Measurements from ENCODE around the gene ITPR1.

Gene ITPR1

DNA sequence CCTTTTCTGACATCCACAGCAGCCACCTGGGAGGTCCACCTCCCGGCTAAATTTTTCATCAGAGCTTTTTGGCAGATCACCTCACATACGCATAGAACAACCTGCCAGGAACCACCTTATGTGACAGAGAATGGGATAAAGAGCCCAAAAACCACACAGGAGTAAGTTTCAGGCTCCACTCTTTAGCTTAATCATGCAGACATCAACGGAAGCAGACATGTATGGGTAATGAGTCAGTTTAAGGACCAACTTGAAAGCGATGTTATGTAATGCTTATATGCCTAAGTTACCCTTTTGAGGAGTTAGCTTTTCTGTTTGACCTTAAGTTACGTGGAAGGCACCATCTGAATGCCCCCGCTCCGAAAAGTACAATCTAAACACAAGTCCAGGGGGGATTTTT lies 302.8 kb downstream of the ITPR1 start:
- no peak for TF ChIP-seq POLR2AphosphoS5 (IDR thresholded peaks at IDR 0.05; ENCODE audit: low read depth)
- no peak for TF ChIP-seq GABPA (IDR thresholded peaks at IDR 0.05; ENCODE audit: low read depth)
- TF ChIP-seq, protein P1, sequence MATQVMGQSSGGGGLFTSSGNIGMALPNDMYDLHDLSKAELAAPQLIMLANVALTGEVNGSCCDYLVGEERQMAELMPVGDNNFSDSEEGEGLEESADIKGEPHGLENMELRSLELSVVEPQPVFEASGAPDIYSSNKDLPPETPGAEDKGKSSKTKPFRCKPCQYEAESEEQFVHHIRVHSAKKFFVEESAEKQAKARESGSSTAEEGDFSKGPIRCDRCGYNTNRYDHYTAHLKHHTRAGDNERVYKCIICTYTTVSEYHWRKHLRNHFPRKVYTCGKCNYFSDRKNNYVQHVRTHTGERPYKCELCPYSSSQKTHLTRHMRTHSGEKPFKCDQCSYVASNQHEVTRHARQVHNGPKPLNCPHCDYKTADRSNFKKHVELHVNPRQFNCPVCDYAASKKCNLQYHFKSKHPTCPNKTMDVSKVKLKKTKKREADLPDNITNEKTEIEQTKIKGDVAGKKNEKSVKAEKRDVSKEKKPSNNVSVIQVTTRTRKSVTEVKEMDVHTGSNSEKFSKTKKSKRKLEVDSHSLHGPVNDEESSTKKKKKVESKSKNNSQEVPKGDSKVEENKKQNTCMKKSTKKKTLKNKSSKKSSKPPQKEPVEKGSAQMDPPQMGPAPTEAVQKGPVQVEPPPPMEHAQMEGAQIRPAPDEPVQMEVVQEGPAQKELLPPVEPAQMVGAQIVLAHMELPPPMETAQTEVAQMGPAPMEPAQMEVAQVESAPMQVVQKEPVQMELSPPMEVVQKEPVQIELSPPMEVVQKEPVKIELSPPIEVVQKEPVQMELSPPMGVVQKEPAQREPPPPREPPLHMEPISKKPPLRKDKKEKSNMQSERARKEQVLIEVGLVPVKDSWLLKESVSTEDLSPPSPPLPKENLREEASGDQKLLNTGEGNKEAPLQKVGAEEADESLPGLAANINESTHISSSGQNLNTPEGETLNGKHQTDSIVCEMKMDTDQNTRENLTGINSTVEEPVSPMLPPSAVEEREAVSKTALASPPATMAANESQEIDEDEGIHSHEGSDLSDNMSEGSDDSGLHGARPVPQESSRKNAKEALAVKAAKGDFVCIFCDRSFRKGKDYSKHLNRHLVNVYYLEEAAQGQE (IDR thresholded peaks at IDR 0.05; ENCODE audit: insufficient replicate concordance, low read depth), result no peak
- TF ChIP-seq, protein P2, sequence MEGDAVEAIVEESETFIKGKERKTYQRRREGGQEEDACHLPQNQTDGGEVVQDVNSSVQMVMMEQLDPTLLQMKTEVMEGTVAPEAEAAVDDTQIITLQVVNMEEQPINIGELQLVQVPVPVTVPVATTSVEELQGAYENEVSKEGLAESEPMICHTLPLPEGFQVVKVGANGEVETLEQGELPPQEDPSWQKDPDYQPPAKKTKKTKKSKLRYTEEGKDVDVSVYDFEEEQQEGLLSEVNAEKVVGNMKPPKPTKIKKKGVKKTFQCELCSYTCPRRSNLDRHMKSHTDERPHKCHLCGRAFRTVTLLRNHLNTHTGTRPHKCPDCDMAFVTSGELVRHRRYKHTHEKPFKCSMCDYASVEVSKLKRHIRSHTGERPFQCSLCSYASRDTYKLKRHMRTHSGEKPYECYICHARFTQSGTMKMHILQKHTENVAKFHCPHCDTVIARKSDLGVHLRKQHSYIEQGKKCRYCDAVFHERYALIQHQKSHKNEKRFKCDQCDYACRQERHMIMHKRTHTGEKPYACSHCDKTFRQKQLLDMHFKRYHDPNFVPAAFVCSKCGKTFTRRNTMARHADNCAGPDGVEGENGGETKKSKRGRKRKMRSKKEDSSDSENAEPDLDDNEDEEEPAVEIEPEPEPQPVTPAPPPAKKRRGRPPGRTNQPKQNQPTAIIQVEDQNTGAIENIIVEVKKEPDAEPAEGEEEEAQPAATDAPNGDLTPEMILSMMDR (IDR thresholded peaks at IDR 0.05; ENCODE audit: insufficient read depth, low read length), result no peak
- TF ChIP-seq SPI1 (IDR thresholded peaks at IDR 0.05; ENCODE audit: borderline replicate concordance, low read depth), result no peak
- Histone ChIP-seq H3K4me3 (replicated peaks; ENCODE audit: insufficient read depth, low read length) (no peak overlapping the region), H3K27me3 (ENCODE audit: insufficient read depth, poor library complexity, severe bottlenecking) (no peaks in the 10 kb centered on the region), H3K27ac (replicated peaks) (no peak overlapping the region)
- DNase-seq (ENCODE audit: low read depth in 1 of 2, low spot score in 1 of 2), result no peak

DNA sequence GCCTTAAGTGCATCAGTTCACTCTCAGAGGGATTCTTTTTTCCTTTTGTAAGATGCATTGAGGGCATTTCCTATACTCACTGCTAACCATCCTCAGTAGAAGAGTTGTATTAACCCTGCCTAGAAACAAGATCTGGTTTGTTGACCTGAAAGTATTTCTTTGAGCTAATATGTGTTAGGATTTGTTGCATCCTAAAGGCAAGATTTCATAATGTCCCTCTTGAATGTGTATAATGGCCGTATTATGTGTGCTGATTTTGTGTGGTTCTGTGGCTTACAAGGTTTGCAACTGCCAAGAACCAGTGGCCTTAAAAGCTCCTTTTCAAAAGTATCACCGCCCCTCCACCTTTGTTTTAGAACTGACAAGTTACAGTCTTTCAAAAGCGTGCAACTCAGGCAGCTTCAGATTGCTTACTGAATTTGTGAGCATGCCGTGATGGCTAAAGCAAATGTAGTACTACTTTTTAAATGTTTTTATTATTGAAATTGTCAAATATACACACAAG lies 304.1 kb downstream of the ITPR1 start:
- TF ChIP-seq, protein P1 (IDR thresholded peaks at IDR 0.05; ENCODE audit: insufficient replicate concordance, low read depth), result no peak
- TF ChIP-seq, protein P2 (IDR thresholded peaks at IDR 0.05; ENCODE audit: insufficient read depth, low read length), result no peak
- TF ChIP-seq SPI1 (IDR thresholded peaks at IDR 0.05; ENCODE audit: borderline replicate concordance, low read depth), result no peak
- no peak for TF ChIP-seq GABPA (IDR thresholded peaks at IDR 0.05; ENCODE audit: low read depth)
- TF ChIP-seq POLR2AphosphoS5 (IDR thresholded peaks at IDR 0.05; ENCODE audit: low read depth), result no peak
- Histone ChIP-seq H3K27me3 (ENCODE audit: insufficient read depth, poor library complexity, severe bottlenecking) (no peaks in the 10 kb centered on the region), H3K27ac (replicated peaks) (no peak overlapping the region), H3K4me3 (replicated peaks; ENCODE audit: insufficient read depth, low read length) (no peak overlapping the region)
- no peak for DNase-seq (ENCODE audit: low read depth in 1 of 2, low spot score in 1 of 2)

DNA sequence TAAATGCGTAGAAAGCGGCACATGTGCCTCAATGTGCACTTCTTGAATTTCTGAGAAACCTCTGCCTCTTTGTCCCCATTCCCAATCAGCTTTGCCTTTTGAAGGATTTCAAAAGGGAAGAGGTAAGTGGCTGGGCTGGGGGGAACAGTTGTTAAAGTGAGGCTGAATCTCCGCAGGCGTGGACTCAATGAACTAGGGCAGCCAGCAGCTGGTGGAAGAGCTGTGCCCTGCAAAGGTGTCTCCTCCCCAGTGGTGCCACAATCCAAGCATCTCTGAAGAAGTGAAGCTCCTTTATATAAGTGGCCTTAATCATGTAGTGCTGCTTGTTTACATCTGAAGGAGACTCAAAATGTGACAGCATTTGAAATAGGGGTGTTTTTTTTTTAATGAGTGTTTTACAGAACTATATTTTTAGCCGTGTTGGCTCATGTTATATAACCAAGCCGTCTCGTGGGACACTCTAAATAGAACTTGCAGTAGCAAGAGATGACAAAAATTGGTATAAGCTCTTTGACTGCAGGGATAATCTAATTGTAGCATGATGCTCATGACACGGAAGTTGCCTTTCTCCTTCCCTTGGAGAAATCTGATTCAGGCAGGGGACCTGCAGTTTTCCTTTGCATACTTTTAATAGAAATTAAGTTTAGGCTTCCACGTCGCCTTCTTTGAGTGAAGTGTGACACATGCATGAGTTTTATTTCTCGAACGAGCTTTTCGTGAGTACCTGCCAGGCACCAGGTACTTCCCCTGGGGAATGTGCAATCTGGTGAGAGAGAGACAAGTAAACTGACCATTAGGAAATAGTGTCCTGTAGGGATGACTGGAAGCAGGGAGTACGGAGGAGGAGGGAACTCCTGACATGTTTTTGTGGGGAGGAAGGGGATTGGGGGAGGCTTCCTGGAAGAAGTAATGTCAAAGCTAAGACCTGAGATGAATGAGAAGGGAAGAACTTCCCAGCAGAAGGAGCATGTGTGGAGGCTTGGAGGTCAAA lies 306.4 kb downstream of the ITPR1 start:
- no peak for DNase-seq (ENCODE audit: low read depth in 1 of 2, low spot score in 1 of 2)
- Histone ChIP-seq H3K27me3 (ENCODE audit: insufficient read depth, poor library complexity, severe bottlenecking) (no peaks in the 10 kb centered on the region), H3K27ac (replicated peaks) (no peak overlapping the region), H3K4me3 (replicated peaks; ENCODE audit: insufficient read depth, low read length) (no peak overlapping the region)
- no peak for TF ChIP-seq SPI1 (IDR thresholded peaks at IDR 0.05; ENCODE audit: borderline replicate concordance, low read depth)
- no peak for TF ChIP-seq GABPA (IDR thresholded peaks at IDR 0.05; ENCODE audit: low read depth)
- TF ChIP-seq POLR2AphosphoS5 (IDR thresholded peaks at IDR 0.05; ENCODE audit: low read depth), result no peak
- TF ChIP-seq, protein P1 (IDR thresholded peaks at IDR 0.05; ENCODE audit: insufficient replicate concordance, low read depth), result no peak
- TF ChIP-seq, protein P2 (IDR thresholded peaks at IDR 0.05; ENCODE audit: insufficient read depth, low read length), result no peak

Data from HL-60 (cell line).